Fibroblast of the conjunctiva (primary cell): Measurements from ENCODE around the gene MTFR2.

Experiments used
- DNase-seq: peaks from one replicate; pipeline ENCODE4 v3.0.0-alpha.2; 2010; ENCODE audit warnings: low read depth

The MTFR2 gene

DNA sequence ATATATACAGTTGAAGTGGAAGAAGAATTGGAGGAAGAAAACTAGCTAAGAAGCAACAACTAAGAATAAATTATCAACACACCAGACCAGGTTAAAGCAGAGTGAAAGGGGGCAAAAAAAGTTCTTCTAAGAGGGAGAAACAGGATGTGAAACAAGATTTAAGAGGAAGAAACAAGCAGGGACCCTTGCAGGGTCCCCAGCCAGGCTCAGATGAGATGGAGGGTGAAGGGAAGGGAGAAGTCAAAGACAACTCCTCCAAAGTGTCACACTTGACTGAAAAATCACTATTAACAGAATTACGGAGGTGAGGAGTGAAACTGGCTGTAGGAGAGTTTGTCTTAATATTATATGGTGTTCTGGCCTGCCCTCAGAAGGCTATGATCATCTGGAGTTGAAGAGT is 65.4 kb downstream of the MTFR2 start:
- DNase-seq: no peak

DNA sequence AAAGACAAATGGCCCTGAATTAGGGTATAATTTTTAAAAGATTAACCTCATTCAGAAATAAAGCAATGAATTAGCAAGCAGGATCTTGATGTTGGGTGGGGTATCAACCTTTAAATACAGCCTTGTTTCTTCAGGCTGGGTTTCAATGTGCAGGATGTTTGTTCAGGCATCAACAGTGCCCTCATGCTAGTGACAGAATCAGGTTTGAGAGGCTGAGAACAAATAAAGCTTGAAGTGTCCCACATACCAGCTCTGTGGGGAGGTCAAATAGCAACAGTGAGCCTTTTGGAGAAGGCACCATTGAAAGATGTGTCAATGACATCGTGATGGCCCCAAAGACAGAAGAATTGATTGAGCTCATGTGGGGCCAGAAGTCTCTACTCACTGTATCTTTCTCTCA is 68.2 kb downstream of the MTFR2 start:
- no peak for DNase-seq

DNA sequence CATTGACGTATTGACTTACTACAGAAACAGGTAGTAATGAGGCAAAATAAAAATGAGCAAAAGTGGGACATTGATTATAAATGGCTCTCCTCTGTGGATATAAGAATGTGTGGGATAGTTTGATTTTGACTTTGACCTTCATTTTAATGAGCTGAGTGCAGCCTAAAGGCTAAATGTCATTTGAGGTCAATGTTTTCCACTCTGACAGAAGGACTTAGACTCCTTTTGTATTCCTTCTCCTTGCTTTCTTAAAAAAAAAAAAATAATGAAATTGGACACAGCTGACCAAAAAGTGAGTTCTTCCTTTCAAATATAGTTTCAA is 68.6 kb downstream of the MTFR2 start:
- no peak for DNase-seq
